ENCODE data around the gene OR10P1.

GRCh38 chr12:55651299-55651683, 14.6 kb downstream of the OR10P1 start:
- TF ChIP-seq POLR2A (IDR thresholded peaks at IDR 0.05) (no peak), CTCF (IDR thresholded peaks at IDR 0.05) (no peak)
